Caco-2 (cell line): ENCODE data around the gene CTRL. TPM values are rescaled to one million over a fixed set of nuclear protein-coding genes. Genes with fewer than 3 reads are reported as not detected.

ENCODE experiments used
- BruUV-seq: library from RNA; stranded (reverse); fragments of 400-500 nt; replicated peaks from 2 replicates; lab custom pipeline; 2021; lab: Mats Ljungman, UMichigan
- CTCF ChIA-PET: fragments of 300-600 bp; sonication (Branson Sonifier 250); formaldehyde crosslinking; loops from one replicate; lab custom pipeline; 2022; ENCODE audit warnings: antibody characterized with exemption; lab: Charles Lee
- POLR2A ChIA-PET: fragments of 300-600 bp; sonication (Branson Sonifier 250); formaldehyde crosslinking; loops from one replicate; lab custom pipeline; 2022; ENCODE audit warnings: antibody characterized with exemption; lab: Charles Lee
- DNase-seq, 2 experiments: peaks; one replicate each; pipeline versions ENCODE4 v3.0.0 to v3.0.0-alpha.2; 2020 to 2022
- H3K27me3 ChIP-seq: replicated peaks from 2 replicates; pipeline ENCODE4 v1.6.0; 2011; ENCODE audit warnings: low read length; ENCODE audit not compliant: control insufficient read depth, insufficient read depth
- H3K36me3 ChIP-seq: 2 replicates; pipeline ENCODE4 v1.5.1; 2011; ENCODE audit warnings: low read length; ENCODE audit not compliant: control insufficient read depth, insufficient read depth
- H3K4me1 ChIP-seq: fragments of 250-450 bp; sonication (Bioruptor Pico); 2 replicates; pipeline ENCODE4 v1.5.1; 2020; ENCODE audit warnings: mild to moderate bottlenecking
- H3K4me3 ChIP-seq: 2 replicates; pipeline ENCODE4 v1.5.1; 2011; ENCODE audit warnings: low read depth, mild to moderate bottlenecking, control low read depth, low read length
- H3K9me3 ChIP-seq: fragments of 250-450 bp; sonication (Bioruptor Pico); 2 replicates; pipeline ENCODE4 v1.5.1; 2020; ENCODE audit warnings: mild to moderate bottlenecking, moderate library complexity
- H3K27ac Mint-ChIP-seq: one replicate; pipeline ENCODE4 v1.8.0; 2022; ENCODE audit warnings: mixed read lengths; ENCODE audit not compliant: unreplicated experiment
- H3K27me3 Mint-ChIP-seq: one replicate; pipeline ENCODE4 v1.8.0; 2022; ENCODE audit warnings: mixed read lengths; ENCODE audit not compliant: insufficient read depth, unreplicated experiment
- H3K36me3 Mint-ChIP-seq: one replicate; pipeline ENCODE4 v1.8.0; 2022; ENCODE audit warnings: mild to moderate bottlenecking, mixed read lengths; ENCODE audit not compliant: insufficient read depth, unreplicated experiment
- H3K4me1 Mint-ChIP-seq: one replicate; pipeline ENCODE4 v1.8.0; 2022; ENCODE audit warnings: low read depth, mixed read lengths; ENCODE audit not compliant: unreplicated experiment
- H3K4me3 Mint-ChIP-seq: one replicate; pipeline ENCODE4 v1.8.0; 2022; ENCODE audit warnings: mild to moderate bottlenecking, moderate library complexity, mixed read lengths; ENCODE audit not compliant: unreplicated experiment
- H3K9me3 Mint-ChIP-seq: one replicate; pipeline ENCODE4 v1.8.0; 2022; ENCODE audit warnings: mixed read lengths; ENCODE audit not compliant: unreplicated experiment
- intact Hi-C: fragments of 100-400 bp; cut with micrococcal nuclease; formaldehyde crosslinking; loops from one replicate; pipeline ENCODE4 v1.10.0; 2022; ENCODE audit not compliant: unreplicated experiment
- total RNA-seq: library from RNA; stranded (reverse); gene quantifications from 2 replicates; pipeline ENCODE4 v1.2.3, GENCODE V29; 2022
- TF ChIP-seq, protein P1 (sequence below), 2 experiments: fragments of 200-600 bp in 1 of 2; IDR thresholded peaks; 1 replicate in 1 of 2; 2 replicates in 1 of 2; pipeline versions ENCODE4 v1.5.1 to v1.8.0; 2011 to 2022; ENCODE audit warnings: antibody characterized with exemption in 1 of 2, control low read depth in 1 of 2, inconsistent platforms in 1 of 2, low read depth in 1 of 2, low read length in 1 of 2, mild to moderate bottlenecking in 1 of 2, moderate library complexity in 1 of 2; ENCODE audit not compliant: insufficient read depth in 1 of 2, severe bottlenecking in 1 of 2, unreplicated experiment in 1 of 2

CTRL gene
- total RNA-seq, 1 experiment from 2014 or later, result 0.66 TPM

DNA sequence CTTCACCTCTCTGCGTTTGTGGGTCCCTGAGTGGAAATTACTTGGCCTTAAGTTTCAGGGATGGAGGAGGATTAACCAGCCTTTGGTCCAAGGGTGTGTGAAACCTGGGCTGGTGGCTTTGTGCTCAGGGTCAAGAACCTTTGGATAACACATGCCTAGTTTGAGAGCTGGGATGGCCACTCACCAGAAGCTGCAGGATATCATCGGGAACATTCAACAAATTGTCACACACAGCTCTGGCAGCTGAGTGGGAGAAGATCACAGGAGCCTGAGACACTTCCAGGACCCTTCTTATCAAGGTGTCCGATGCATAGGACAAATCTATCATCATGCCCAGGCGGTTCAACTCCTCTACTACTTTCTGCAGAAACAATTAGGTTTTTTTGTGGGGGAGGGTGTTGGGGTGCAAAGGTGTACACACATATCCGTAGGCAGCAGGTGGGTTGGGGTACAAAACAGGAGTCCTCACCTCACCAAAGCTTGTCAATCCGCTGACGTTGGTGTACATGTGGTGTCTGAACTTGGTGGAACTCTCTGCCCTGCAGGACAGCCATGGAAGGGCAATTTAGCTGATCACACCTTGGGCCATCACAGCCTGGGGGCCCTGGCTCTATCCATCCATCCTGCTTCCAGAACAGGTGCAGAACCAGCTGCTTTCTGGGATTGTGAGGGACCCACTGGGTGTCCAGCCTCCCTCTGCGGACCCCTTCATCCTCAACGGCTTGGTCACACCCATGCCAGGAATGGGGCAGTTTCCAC is 46.0 kb upstream of the CTRL start:
- Histone ChIP-seq H3K4me1 (no peaks in the 10 kb centered on the region), H3K27me3 (no peaks in the 10 kb centered on the region), H3K9me3 (no peaks in the 10 kb centered on the region), H3K4me3 (no peak overlapping the region), H3K36me3 (no peaks in the 10 kb centered on the region)
- no peaks in the 10 kb centered on the region for H3K4me1 Mint-ChIP-seq
- H3K4me3 Mint-ChIP-seq, result no peak overlapping the region
- intact Hi-C loops, result no loop called here
- no peak for DNase-seq
- H3K36me3 Mint-ChIP-seq, result no peaks in the 10 kb centered on the region
- H3K27me3 Mint-ChIP-seq, result no peaks in the 10 kb centered on the region
- no peak overlapping the region for H3K27ac Mint-ChIP-seq
- POLR2A ChIA-PET, result interaction anchor here (0.8 kb wide), 1 partner anchor 46 kb away, joined by 3 read pairs; the partner anchor contains the start of genes DDX28 and DUS2
- no TSS peak for BruUV-seq
- no peaks in the 10 kb centered on the region for H3K9me3 Mint-ChIP-seq
- CTCF ChIA-PET, result no interaction called here
- TF ChIP-seq, protein P1, sequence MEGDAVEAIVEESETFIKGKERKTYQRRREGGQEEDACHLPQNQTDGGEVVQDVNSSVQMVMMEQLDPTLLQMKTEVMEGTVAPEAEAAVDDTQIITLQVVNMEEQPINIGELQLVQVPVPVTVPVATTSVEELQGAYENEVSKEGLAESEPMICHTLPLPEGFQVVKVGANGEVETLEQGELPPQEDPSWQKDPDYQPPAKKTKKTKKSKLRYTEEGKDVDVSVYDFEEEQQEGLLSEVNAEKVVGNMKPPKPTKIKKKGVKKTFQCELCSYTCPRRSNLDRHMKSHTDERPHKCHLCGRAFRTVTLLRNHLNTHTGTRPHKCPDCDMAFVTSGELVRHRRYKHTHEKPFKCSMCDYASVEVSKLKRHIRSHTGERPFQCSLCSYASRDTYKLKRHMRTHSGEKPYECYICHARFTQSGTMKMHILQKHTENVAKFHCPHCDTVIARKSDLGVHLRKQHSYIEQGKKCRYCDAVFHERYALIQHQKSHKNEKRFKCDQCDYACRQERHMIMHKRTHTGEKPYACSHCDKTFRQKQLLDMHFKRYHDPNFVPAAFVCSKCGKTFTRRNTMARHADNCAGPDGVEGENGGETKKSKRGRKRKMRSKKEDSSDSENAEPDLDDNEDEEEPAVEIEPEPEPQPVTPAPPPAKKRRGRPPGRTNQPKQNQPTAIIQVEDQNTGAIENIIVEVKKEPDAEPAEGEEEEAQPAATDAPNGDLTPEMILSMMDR (IDR thresholded peaks at IDR 0.05; ENCODE audit: insufficient read depth in 1 of 2, low read depth in 1 of 2, low read length in 1 of 2, severe bottlenecking in 1 of 2, unreplicated experiment in 1 of 2), result no peak

DNA sequence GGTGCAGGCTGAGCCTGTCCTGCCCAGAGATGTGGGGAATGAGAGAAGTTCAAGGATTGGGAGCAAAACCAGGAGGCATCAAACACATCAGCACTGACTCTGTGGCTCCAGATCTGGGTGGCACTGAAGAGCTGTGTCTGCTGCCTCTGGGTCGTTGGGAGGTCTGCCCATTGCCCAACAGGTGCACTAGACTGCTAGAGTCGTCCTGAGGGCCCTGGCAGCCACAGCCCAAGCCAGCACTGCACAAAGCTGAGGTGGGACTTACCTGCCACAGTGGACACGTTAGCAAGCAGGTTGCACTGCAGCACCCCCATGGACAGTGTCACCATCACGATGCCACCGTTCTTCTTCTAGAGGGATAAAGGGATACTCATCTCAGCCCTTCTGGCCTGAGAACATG is 45.3 kb upstream of the CTRL start:
- no peaks in the 10 kb centered on the region for H3K36me3 Mint-ChIP-seq
- DNase-seq, result no peak
- no peaks in the 10 kb centered on the region for H3K27me3 ChIP-seq
- H3K9me3 Mint-ChIP-seq, result no peaks in the 10 kb centered on the region
- intact Hi-C loops, result no loop called here
- no peaks in the 10 kb centered on the region for H3K27me3 Mint-ChIP-seq
- TF ChIP-seq, protein P1 (IDR thresholded peaks at IDR 0.05; ENCODE audit: insufficient read depth in 1 of 2, low read depth in 1 of 2, low read length in 1 of 2, severe bottlenecking in 1 of 2, unreplicated experiment in 1 of 2), result no peak
- no peaks in the 10 kb centered on the region for H3K4me1 Mint-ChIP-seq
- no peaks in the 10 kb centered on the region for H3K9me3 ChIP-seq
- POLR2A ChIA-PET, result no interaction called here
- no peaks in the 10 kb centered on the region for H3K36me3 ChIP-seq
- no peak overlapping the region for H3K4me3 Mint-ChIP-seq
- H3K4me3 ChIP-seq, result no peak overlapping the region
- BruUV-seq, result no TSS peak
- H3K4me1 ChIP-seq, result no peaks in the 10 kb centered on the region
- CTCF ChIA-PET, result no interaction called here
- no peak overlapping the region for H3K27ac Mint-ChIP-seq

GRCh38 chr16:67976205-67976604 is 44.5 kb upstream of the CTRL start:
- H3K4me1 ChIP-seq, result no peaks in the 10 kb centered on the region
- no peaks in the 10 kb centered on the region for H3K36me3 Mint-ChIP-seq
- intact Hi-C loops, result no loop called here
- H3K4me3 Mint-ChIP-seq, result no peak overlapping the region
- H3K9me3 Mint-ChIP-seq, result no peaks in the 10 kb centered on the region
- no peaks in the 10 kb centered on the region for H3K27me3 ChIP-seq
- H3K27ac Mint-ChIP-seq, result no peak overlapping the region
- DNase-seq, result no peak
- ChIA-PET CTCF (no interaction called here), POLR2A (interaction anchor here (0.6 kb wide), 1 partner anchor 65 kb away, joined by 3 read pairs; no protein-coding TSS in a partner anchor)
- no peaks in the 10 kb centered on the region for H3K27me3 Mint-ChIP-seq
- H3K4me1 Mint-ChIP-seq, result no peaks in the 10 kb centered on the region
- TF ChIP-seq, protein P1 (IDR thresholded peaks at IDR 0.05; ENCODE audit: insufficient read depth in 1 of 2, low read depth in 1 of 2, low read length in 1 of 2, severe bottlenecking in 1 of 2, unreplicated experiment in 1 of 2), result no peak
- H3K4me3 ChIP-seq, result no peak overlapping the region
- H3K36me3 ChIP-seq, result no peaks in the 10 kb centered on the region
- no peaks in the 10 kb centered on the region for H3K9me3 ChIP-seq
- BruUV-seq, result no TSS peak
